HepG2 (cell line): Measurements from ENCODE around the gene TCF12. TPM values are rescaled to one million over a fixed set of nuclear protein-coding genes. Genes with fewer than 3 reads are reported as not detected.
A peak's percentile ranks its signal among the peaks of the same experiment; 100 is the strongest.

Source experiments
- ATAC-seq: fragments of 200-7000 bp; cut with Tn5 transposase; 3 replicates; pipeline ENCODE4 v1.9.1; 2020; ENCODE audit warnings: mild to moderate bottlenecking, moderate library complexity
- BruUV-seq: library from RNA; stranded (reverse); fragments of 400-500 nt; replicated peaks from 2 replicates; lab custom pipeline; 2021; lab: Mats Ljungman, UMichigan
- CTCF ChIA-PET: fragments of 300-600 bp; formaldehyde crosslinking; extraction: SDS; loops from one replicate; lab custom pipeline; 2021; ENCODE audit warnings: low total read pairs, inconsistent platforms, low intra/inter-chr PET ratio; lab: Yijun Ruan, JAX
- POLR2A ChIA-PET: fragments of 350-600 bp; sonication (Branson Sonifier 250); formaldehyde crosslinking; loops from one replicate; lab custom pipeline; 2020; ENCODE audit warnings: antibody characterized with exemption, inconsistent platforms; lab: Yijun Ruan, JAX
- DNase-seq: peaks from one replicate; pipeline ENCODE4 v3.0.0-alpha.2; 2015; ENCODE audit warnings: low spot score
- FAIRE-seq: peaks from 3 replicates; lab custom pipeline; 2011; peaks lifted over from hg19 to GRCh38; lab: Jason Lieb, UNC
- H2AFZ ChIP-seq: one replicate; pipeline ENCODE4 v1.6.1; 2011; ENCODE audit warnings: low read length, inconsistent platforms
- H3K27ac ChIP-seq: fragments of 300-600 bp; 3 replicates; pipeline ENCODE4 v1.8.0; 2011; ENCODE audit warnings: mixed run types, mild to moderate bottlenecking, mixed read lengths, low read length, inconsistent platforms; ENCODE audit not compliant: insufficient read depth; ENCODE audit errors: extremely low read length
- H3K27me3 ChIP-seq, 2 experiments: fragments of 200-600 bp in 1 of 2; 2 replicates in 1 of 2; 3 replicates in 1 of 2; pipeline versions ENCODE4 v1.6.0 to v1.8.0; 2011; ENCODE audit warnings: low read length in 2 of 2, mild to moderate bottlenecking in 2 of 2, moderate library complexity in 2 of 2, inconsistent platforms in 1 of 2; ENCODE audit not compliant: insufficient read depth in 2 of 2, control insufficient read depth in 1 of 2
- H3K36me3 ChIP-seq, 2 experiments: fragments of 200-600 bp in 1 of 2; replicated peaks in 1 of 2; 2 replicates in 1 of 2; 3 replicates in 1 of 2; pipeline versions ENCODE4 v1.5.1 to v1.8.0; 2011; ENCODE audit warnings: low read length in 2 of 2, inconsistent platforms in 1 of 2; ENCODE audit not compliant: insufficient read depth in 2 of 2, control insufficient read depth in 1 of 2
- H3K4me1 ChIP-seq: 2 replicates; pipeline ENCODE4 v1.5.1; 2012; ENCODE audit warnings: low read length, inconsistent platforms; ENCODE audit not compliant: insufficient read depth
- H3K4me2 ChIP-seq: 2 replicates; pipeline ENCODE4 v1.6.0; 2011; ENCODE audit warnings: low read depth, low read length, inconsistent platforms
- H3K4me3 ChIP-seq, 3 experiments: fragments of 200-600 bp in 1 of 3; sonication (generic), shearing (Covaris generic) in 1 of 3; replicated peaks in 1 of 3; 2 replicates each; pipeline ENCODE4 v1.5.1; 2011 to 2016; ENCODE audit warnings: low read length in 3 of 3, inconsistent platforms in 2 of 3, low read depth in 2 of 3, mild to moderate bottlenecking in 2 of 3, control low read depth in 1 of 3, mixed read lengths in 1 of 3; ENCODE audit not compliant: insufficient read depth in 1 of 3
- H3K79me2 ChIP-seq: one replicate; pipeline ENCODE4 v1.6.1; 2011; ENCODE audit warnings: low read length, inconsistent platforms; ENCODE audit not compliant: insufficient read depth
- H3K9ac ChIP-seq: 2 replicates; pipeline ENCODE4 v1.6.0; 2011; ENCODE audit warnings: mild to moderate bottlenecking, low read depth, low read length, inconsistent platforms; ENCODE audit not compliant: insufficient read depth
- H3K9me3 ChIP-seq: 2 replicates; pipeline ENCODE4 v1.5.1; 2012; ENCODE audit warnings: mild to moderate bottlenecking, low read length
- H4K20me1 ChIP-seq: 2 replicates; pipeline ENCODE4 v1.6.0; 2011; ENCODE audit warnings: inconsistent platforms, mild to moderate bottlenecking, low read length, moderate library complexity; ENCODE audit not compliant: insufficient read depth
- ELF4 ChIP-seq: sonication (generic); formaldehyde crosslinking; IDR thresholded peaks from 2 replicates; pipeline ENCODE4 v1.5.0; 2020; ENCODE audit warnings: missing genetic modification reagents, mild to moderate bottlenecking, moderate library complexity, borderline replicate concordance
- FOXA1 ChIP-seq, 2 experiments: fragments of 450-650 bp in 1 of 2; sonication (generic) in 1 of 2; formaldehyde crosslinking in 1 of 2; IDR thresholded peaks; 2 replicates each; pipeline versions ENCODE4 v1.4.0 to v1.6.1; 2016 to 2020; ENCODE audit warnings: missing genetic modification reagents in 1 of 2
- KAT8 ChIP-seq: IDR thresholded peaks from 2 replicates; pipeline ENCODE4 v1.6.1; 2016; ENCODE audit warnings: missing genetic modification reagents, missing compliant biosample characterization
- POLR2A ChIP-seq, 2 experiments: IDR thresholded peaks; 2 replicates each; pipeline ENCODE4 v1.6.1; 2011; ENCODE audit warnings: low read depth in 2 of 2, low read length in 2 of 2, mild to moderate bottlenecking in 1 of 2, moderate library complexity in 1 of 2; ENCODE audit not compliant: insufficient read depth in 1 of 2
- PTBP1 ChIP-seq: fragments of 200-400 bp; formaldehyde crosslinking; IDR thresholded peaks from 2 replicates; pipeline ENCODE4 v1.6.1; 2018; ENCODE audit warnings: low read length, low read depth; ENCODE audit not compliant: poor library complexity, severe bottlenecking
- REL ChIP-seq: sonication (generic); formaldehyde crosslinking; conservative IDR thresholded peaks from 2 replicates; pipeline ENCODE4 v1.8.0; 2022; ENCODE audit warnings: mild to moderate bottlenecking, missing genetic modification reagents, moderate library complexity
- SPEN ChIP-seq: sonication (generic); formaldehyde crosslinking; IDR thresholded peaks from 2 replicates; pipeline ENCODE4 v1.5.1; 2020; ENCODE audit warnings: low read depth, mild to moderate bottlenecking, missing genetic modification reagents
- TBL1XR1 ChIP-seq: fragments of 150-350 bp; IDR thresholded peaks from 2 replicates; pipeline ENCODE4 v1.6.1; 2014; ENCODE audit warnings: borderline replicate concordance, low read length; ENCODE audit not compliant: partially characterized antibody
- ZNF264 ChIP-seq: sonication (generic); formaldehyde crosslinking; IDR thresholded peaks from 2 replicates; pipeline ENCODE4 v1.4.0; 2020; ENCODE audit warnings: missing genetic modification reagents
- ZNF30 ChIP-seq: sonication (generic); formaldehyde crosslinking; IDR thresholded peaks from 2 replicates; pipeline ENCODE4 v1.5.0; 2020; ENCODE audit warnings: mild to moderate bottlenecking, missing genetic modification reagents
- WGBS: methylation state at CpG from one replicate; pipeline ENCODE4 v1.1.6; 2017; ENCODE audit warnings: low lambda C conversion rate; 5-methylcytosine and 5-hydroxymethylcytosine counted together
- in situ Hi-C: cut with HindIII; loops from 2 replicates; pipeline ENCODE4 v1.10.0; 2017; ENCODE audit warnings: low pct_unique_long_range_greater_than_20kb; ENCODE audit not compliant: extremely low pct_ligation_motif_present
- intact Hi-C: fragments of 100-400 bp; cut with micrococcal nuclease; formaldehyde crosslinking; loops from one replicate; pipeline ENCODE4 v1.10.0; 2022; ENCODE audit not compliant: unreplicated experiment
- polyA plus RNA-seq, 8 experiments: library from polyadenylated mRNA; depleted of rRNA in 3 of 8; stranded (reverse) in 7 of 8; unstranded in 1 of 8; fragments of >200 nt; fragmentation: Illumina TruSeq in 4 of 8; extraction: Trizol in 4 of 8; gene quantifications; 2 replicates each; pipeline versions ENCODE4 v1.2.1 to v1.2.3, GENCODE V29; 2011 to 2016; ENCODE audit warnings: low read depth in 4 of 8, missing spikeins in 1 of 8, mixed read lengths in 1 of 8; ENCODE audit not compliant: insufficient read depth in 1 of 8
- total RNA-seq, 5 experiments: library from RNA; depleted of rRNA; stranded (reverse); fragments of >200 nt; fragmentation: Illumina TruSeq; extraction: Trizol; gene quantifications; 2 replicates each; pipeline ENCODE4 v1.2.3, GENCODE V29; 2016; ENCODE audit warnings: low read depth in 1 of 5
- TF ChIP-seq, protein P1 (sequence below): sonication (generic); formaldehyde crosslinking; IDR thresholded peaks from 2 replicates; pipeline ENCODE4 v1.8.0; 2022; ENCODE audit warnings: mild to moderate bottlenecking, missing genetic modification reagents, moderate library complexity
- TF ChIP-seq, protein P2 (sequence below): sonication (generic); formaldehyde crosslinking; IDR thresholded peaks from 2 replicates; pipeline ENCODE4 v1.5.0; 2020; ENCODE audit warnings: mild to moderate bottlenecking, missing genetic modification reagents, moderate library complexity
- TF ChIP-seq, protein P3 (sequence below): sonication (generic); formaldehyde crosslinking; IDR thresholded peaks from 2 replicates; pipeline ENCODE4 v1.5.1; 2020; ENCODE audit warnings: missing genetic modification reagents, mild to moderate bottlenecking, borderline replicate concordance
- TF ChIP-seq, protein P4 (sequence below): sonication (generic); formaldehyde crosslinking; IDR thresholded peaks from 2 replicates; pipeline ENCODE4 v1.4.0; 2020; ENCODE audit warnings: mild to moderate bottlenecking, missing genetic modification reagents, borderline replicate concordance

Gene TCF12
- total and polyA plus RNA-seq, 2 of the 13 experiments (the other 11 are each of a cell fraction or from before 2014, with no cell fraction given), result 48.6 to 51.1 TPM

DNA sequence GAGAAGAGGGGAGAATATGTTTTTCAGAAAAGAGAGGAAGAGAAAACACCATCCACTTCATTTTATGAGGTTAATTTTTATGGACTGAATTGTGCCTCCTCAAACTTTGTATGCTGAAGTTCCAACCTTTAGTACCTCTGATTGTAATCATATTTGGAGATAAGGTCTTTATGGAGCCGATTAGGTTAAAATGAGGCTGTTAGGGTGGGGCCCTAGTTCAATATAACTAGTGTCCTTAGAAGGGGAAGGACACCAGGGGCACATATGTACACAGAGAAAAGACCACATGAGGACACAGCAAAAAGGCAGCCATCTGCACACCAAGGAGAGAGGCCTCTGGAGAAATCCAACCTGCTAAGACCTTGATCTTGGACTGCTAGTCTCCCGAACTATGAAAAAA is 38.9 kb upstream of the TCF12 start:
- Histone ChIP-seq H3K9me3 (no peaks in the 10 kb centered on the region), H3K9ac (no peak overlapping the region), H2AFZ (no peak overlapping the region), H3K4me1 (no peaks in the 10 kb centered on the region), H3K4me3 (no peak overlapping the region), H3K27me3 (no peaks in the 10 kb centered on the region), H4K20me1 (no peaks in the 10 kb centered on the region), H3K27ac (no peak overlapping the region), H3K36me3 (no peaks in the 10 kb centered on the region), H3K79me2 (no peaks in the 10 kb centered on the region), H3K4me2 (no peak overlapping the region)
- WGBS, result 8% methylated on average over 2 of the region's 2 CpGs
- DNase-seq (no peak), FAIRE-seq (no peak), ATAC-seq (no peak)
- TF ChIP-seq SPEN (CRISPR knock-in tag) (no peak), ZNF264 (CRISPR knock-in tag) (peak; percentile 57; the same call in 1 of the 2 replicates)
- intact Hi-C loops, result no loop called here
- BruUV-seq, result no TSS peak
- in situ Hi-C loops, result no loop called here
- POLR2A ChIA-PET, result no interaction called here
- CTCF ChIA-PET, result no interaction called here

DNA sequence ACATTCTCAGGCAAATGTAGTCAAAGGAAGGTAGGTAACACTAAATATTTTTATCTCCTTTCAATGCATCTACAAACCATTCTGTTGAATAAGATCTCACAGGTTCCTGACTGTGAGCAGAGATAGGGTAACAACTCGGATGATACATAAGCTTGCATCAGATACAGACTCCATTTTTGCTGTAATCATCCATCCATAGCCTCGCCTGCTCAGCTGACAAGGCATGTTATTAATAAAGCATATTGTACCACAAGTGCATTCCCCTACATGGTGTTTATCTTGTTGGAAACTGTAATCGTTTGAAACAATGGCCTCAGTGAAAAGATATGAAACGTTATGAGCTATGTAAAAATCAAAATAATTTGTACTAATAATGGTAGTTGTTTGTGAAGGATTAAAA is 35.4 kb upstream of the TCF12 start:
- ChIA-PET CTCF (no interaction called here), POLR2A (interaction anchor here (1.8 kb wide), 1 partner anchor 35 kb away, joined by 5 read pairs; the partner anchor contains the start of gene TCF12)
- no peak overlapping the region for H3K9ac ChIP-seq
- no peak for ATAC-seq
- H3K4me3 ChIP-seq, result no peak overlapping the region
- H2AFZ ChIP-seq, result no peak overlapping the region
- no TSS peak for BruUV-seq
- no peaks in the 10 kb centered on the region for H3K36me3 ChIP-seq
- intact Hi-C loops, result no loop called here
- no peaks in the 10 kb centered on the region for H3K9me3 ChIP-seq
- H4K20me1 ChIP-seq, result no peaks in the 10 kb centered on the region
- WGBS, result 13% methylated on average over 4 of the region's 4 CpGs
- no peak overlapping the region for H3K27ac ChIP-seq
- no peaks in the 10 kb centered on the region; a peak in 1 of 5 replicates for H3K27me3 ChIP-seq
- DNase-seq, result no peak
- no peak for FAIRE-seq
- no peak overlapping the region for H3K4me2 ChIP-seq
- in situ Hi-C loops, result no loop called here
- peaks cover 17% of the 10 kb centered on the region for H3K4me1 ChIP-seq
- no peaks in the 10 kb centered on the region for H3K79me2 ChIP-seq
- TF ChIP-seq, protein P1, sequence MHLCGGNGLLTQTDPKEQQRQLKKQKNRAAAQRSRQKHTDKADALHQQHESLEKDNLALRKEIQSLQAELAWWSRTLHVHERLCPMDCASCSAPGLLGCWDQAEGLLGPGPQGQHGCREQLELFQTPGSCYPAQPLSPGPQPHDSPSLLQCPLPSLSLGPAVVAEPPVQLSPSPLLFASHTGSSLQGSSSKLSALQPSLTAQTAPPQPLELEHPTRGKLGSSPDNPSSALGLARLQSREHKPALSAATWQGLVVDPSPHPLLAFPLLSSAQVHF (CRISPR knock-in tag), result no peak
- TF ChIP-seq REL, result no peak
- TF ChIP-seq, protein P2, sequence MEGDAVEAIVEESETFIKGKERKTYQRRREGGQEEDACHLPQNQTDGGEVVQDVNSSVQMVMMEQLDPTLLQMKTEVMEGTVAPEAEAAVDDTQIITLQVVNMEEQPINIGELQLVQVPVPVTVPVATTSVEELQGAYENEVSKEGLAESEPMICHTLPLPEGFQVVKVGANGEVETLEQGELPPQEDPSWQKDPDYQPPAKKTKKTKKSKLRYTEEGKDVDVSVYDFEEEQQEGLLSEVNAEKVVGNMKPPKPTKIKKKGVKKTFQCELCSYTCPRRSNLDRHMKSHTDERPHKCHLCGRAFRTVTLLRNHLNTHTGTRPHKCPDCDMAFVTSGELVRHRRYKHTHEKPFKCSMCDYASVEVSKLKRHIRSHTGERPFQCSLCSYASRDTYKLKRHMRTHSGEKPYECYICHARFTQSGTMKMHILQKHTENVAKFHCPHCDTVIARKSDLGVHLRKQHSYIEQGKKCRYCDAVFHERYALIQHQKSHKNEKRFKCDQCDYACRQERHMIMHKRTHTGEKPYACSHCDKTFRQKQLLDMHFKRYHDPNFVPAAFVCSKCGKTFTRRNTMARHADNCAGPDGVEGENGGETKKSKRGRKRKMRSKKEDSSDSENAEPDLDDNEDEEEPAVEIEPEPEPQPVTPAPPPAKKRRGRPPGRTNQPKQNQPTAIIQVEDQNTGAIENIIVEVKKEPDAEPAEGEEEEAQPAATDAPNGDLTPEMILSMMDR (CRISPR knock-in tag), result no peak
- TF ChIP-seq PTBP1, result no peak
- TF ChIP-seq KAT8 (CRISPR knock-in tag), result no peak
- TF ChIP-seq TBL1XR1, result no peak
- TF ChIP-seq, protein P3, sequence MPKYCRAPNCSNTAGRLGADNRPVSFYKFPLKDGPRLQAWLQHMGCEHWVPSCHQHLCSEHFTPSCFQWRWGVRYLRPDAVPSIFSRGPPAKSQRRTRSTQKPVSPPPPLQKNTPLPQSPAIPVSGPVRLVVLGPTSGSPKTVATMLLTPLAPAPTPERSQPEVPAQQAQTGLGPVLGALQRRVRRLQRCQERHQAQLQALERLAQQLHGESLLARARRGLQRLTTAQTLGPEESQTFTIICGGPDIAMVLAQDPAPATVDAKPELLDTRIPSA (CRISPR knock-in tag), result no peak
- TF ChIP-seq FOXA1 (IDR thresholded peaks at IDR 0.05), result no peak
- no peak for TF ChIP-seq FOXA1 (CRISPR knock-in tag; IDR thresholded peaks at IDR 0.05)
- TF ChIP-seq ELF4, result no peak
- TF ChIP-seq ZNF30 (CRISPR knock-in tag), result no peak
- TF ChIP-seq, protein P4, sequence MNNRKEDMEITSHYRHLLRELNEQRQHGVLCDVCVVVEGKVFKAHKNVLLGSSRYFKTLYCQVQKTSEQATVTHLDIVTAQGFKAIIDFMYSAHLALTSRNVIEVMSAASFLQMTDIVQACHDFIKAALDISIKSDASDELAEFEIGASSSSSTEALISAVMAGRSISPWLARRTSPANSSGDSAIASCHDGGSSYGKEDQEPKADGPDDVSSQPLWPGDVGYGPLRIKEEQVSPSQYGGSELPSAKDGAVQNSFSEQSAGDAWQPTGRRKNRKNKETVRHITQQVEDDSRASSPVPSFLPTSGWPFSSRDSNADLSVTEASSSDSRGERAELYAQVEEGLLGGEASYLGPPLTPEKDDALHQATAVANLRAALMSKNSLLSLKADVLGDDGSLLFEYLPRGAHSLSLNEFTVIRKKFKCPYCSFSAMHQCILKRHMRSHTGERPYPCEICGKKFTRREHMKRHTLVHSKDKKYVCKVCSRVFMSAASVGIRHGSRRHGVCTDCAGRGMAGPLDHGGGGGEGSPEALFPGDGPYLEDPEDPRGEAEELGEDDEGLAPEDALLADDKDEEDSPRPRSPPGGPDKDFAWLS, result no peak
- TF ChIP-seq POLR2A (IDR thresholded peaks at IDR 0.05; ENCODE audit: insufficient read depth in 1 of 2, low read depth in 2 of 2, low read length in 2 of 2), result no peak
